SKM-1 (cell line): ENCODE data around the gene USP49.
"Not testable (repeated sequence)": the region's sequence is repeated elsewhere in the genome, so short reads cannot be mapped to it uniquely, and the experiment has no call there.

ENCODE experiments used
- DNase-seq: peaks from one replicate; lab custom pipeline; 2025; ENCODE audit not compliant: unreplicated experiment; lab: John Stamatoyannopoulos, UW

USP49 gene

DNA sequence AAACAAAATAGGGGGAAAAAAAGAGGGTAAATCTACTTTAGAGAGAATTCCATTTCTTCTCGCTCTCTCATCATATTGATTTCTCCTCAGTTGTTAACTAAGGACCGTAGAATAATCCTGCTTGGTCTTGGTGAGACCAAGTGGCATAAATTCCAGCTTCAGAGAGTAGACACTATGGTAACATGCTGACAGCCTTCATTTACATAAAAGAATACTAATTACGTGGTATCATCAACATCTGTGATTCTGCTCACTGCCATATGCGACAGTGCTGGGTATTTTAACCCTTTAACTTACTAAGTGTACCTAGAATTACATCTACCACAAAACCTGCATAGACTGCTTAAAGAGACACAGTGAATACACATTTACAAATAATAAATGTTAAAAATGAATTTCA lies 80.5 kb downstream of the USP49 start:
- no peak for DNase-seq

GRCh38 chr6:41813956-41814355 lies 81.2 kb downstream of the USP49 start:
- no peak for DNase-seq

DNA sequence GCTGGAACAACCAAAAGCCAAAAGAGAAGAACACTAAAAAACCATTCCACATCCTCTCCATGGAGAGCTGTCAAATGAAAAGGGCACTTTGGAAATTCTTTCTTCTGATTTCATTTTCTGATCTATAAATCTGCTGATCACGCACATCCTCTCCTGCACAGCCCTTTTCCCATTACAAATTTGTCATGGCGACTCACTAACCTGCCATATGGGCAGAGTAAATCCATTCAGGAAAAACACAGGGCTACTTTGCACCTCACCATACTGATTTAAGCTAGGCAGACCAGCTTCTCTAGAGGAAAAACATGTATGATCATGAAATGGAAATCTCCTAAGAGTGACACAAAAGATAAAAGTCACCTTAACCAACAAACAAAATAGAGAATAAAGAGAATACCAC lies 81.7 kb downstream of the USP49 start:
- DNase-seq = no peak

GRCh38 chr6:41811946-41812345 lies 83.2 kb downstream of the USP49 start:
- DNase-seq = not testable (repeated sequence)

DNA sequence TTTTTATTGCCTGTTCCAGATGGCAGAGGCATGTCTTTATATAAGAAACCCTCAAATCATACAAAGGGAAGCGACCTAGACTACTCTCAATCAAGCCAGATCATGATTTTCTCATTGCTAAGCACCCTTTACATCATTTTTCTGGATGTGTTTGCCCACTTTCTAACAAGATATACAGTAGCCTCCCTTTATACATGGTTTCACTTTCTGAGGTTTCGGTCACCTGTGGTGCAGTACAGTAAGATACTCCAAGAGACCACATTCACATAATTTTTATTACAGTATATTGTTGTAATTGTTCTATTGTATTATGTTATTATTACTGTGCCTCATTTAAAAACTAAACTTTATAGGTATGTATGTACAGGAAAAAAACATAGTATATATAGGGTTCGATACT lies 84.1 kb downstream of the USP49 start:
- DNase-seq = no peak

- DNase-seq = no peak
These were observed 89.1 kb downstream of the USP49 start for GRCh38 chr6:41805830-41806774.

DNA sequence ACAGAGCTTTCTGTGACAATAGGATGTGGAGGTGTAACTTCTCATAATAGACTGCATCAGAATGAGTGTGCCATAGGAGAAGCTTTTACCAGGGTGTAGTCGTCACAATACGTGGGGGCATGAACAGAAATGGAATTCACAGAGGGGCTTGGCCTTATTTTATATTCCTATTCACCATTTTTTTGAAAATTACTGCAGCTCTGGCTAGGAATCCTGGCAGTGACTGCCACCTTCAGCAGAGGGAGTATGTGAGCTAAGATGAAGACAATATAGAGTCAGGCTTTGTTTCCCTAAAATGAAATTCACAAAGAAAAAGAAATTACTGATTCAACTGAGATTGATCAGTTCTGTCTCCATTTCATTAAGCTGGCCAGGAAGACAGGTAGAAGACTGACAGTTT lies 93.8 kb downstream of the USP49 start:
- DNase-seq = no peak

- DNase-seq = no peak
These were observed 95.6 kb downstream of the USP49 start for GRCh38 chr6:41799559-41799911.

GRCh38 chr6:41798901-41799558 lies 96.1 kb downstream of the USP49 start:
- no peak for DNase-seq

- no peak for DNase-seq
These were observed 98.7 kb downstream of the USP49 start for GRCh38 chr6:41796474-41796873.

DNA sequence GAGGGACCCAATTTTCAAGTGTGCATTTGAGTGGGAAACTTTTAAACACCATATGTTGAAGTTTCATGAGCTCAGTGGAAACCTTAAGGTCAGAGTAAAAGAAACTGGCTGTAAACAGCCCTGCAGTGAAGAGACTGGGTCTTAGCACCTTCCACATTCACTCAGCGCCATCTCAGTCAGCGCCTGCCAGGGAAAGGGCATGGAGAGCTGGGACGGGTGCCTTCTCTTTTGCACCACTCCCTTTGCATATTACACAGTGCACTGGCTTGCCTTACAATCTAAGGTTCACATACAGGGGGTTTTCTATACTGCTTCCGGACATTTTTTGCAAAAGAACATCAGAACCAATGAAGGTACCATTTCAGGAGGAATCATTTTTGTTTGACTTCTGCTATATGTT lies 103.2 kb downstream of the USP49 start:
- DNase-seq = no peak

- no peak for DNase-seq
These were observed 103.9 kb downstream of the USP49 start for GRCh38 chr6:41791305-41791704.

GRCh38 chr6:41790045-41790444 lies 105.1 kb downstream of the USP49 start:
- DNase-seq = no peak

GRCh38 chr6:41789390-41789724 lies 105.8 kb downstream of the USP49 start:
- no peak for DNase-seq

GRCh38 chr6:41787219-41787917 lies 107.8 kb downstream of the USP49 start, which contains the start of gene TOMM6:
Gene TOMM6, plus strand, starts transcription at chr6:41787694. Its CDS starts 4 bp downstream, at chr6:41787698.
- DNase-seq = peak; percentile 91

DNA sequence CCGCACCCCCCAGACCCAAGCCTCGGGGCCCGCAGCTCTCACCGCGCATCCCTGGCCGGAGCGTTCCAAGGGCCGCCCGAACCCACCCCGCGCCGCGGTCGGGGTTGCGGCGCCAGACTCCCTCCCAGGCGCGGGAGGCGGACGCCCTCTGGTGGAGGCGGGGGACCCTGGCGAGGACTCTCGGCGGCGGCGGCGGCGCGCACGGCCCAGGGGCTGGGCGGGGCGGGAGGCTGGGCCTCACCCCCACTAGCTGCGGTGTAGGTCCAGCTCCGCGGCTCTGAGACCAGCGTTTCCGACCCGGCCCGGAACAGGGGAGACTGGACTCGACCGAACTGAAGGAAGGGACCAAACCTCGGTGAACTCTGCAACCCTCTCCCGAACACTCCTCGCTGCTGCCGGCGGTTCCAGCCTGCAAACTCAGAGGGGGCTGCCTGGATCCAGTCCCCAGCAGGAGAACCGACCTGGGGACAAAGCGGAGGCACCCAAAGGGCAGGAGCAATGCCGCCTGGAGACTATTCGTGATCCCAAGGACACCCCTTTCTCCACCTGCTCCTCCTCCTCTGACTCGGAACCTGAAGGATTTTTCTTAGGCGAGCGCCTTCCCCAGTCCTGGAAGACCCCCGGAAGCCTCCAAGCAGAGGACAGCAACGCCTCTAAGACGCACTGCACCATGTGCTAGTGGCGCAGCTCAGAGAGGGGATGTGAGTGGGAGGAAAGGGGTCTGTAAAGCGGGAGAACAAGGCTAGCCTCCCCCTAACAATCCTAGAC lies 108.5 kb downstream of the USP49 start:
- peak; percentile 66 for DNase-seq

DNA sequence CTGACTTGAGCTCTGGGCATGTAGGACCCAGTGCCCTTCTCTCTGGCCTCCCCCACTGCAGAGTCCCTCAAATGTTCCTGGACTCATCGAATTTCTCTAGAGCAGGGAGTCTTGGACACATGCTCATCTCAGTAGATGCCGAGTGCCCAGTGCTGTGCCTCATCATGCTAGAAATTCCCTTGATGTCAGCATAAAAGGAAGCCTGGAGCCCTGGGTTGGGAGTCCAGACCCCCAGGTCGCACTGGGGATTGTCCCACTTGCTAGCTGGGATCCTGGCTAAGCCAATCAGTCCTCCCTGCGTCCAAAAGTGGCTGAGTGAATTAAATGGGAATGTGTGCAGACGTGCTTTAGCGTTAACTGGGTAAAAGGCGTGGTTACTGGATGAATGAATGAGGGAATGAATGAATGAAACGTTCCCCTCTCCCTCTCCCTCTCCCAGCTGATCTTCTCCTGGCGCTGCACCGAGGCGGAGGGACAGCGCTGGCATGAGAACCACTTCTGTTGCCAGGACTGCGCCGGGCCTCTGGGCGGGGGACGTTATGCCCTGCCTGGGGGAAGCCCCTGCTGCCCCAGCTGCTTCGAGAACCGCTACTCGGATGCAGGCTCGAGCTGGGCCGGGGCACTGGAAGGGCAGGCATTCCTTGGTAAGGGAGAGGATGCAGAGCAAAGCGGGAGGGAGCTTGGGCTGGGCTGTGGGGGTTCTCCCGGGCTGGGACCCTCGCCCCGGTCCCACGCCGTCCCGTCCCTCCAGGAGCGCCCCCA lies 109.3 kb downstream of the USP49 start:
- no peak for DNase-seq

GRCh38 chr6:41785254-41785653 lies 109.9 kb downstream of the USP49 start:
- no peak for DNase-seq

DNA sequence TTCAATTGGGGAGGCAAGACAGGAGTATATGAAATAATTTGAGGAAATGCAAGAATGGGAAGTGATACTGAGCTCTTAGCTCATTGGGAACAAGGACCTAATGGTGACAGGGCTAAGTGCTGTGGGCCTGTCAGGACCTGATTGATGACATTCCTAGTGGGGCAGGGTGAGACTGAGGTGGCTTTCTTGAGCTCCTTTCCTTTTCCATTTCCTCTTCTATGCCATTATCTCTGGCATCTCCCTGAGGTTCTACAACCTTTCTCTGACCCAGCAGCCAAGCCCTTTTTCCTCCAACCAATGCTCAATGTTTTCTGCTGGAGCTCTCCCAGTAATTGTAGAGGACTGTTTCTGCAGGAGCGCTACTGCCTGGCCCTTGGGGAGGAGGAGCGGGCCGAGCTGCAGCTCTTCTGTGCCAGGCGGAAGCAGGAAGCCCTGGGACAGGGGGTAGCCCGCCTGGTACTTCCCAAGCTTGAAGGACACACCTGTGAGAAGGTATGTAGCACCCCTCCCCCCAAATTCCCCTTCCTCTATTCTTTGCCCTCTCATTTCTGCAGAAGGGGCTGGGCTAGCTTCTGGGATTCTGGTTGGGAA lies 110.5 kb downstream of the USP49 start:
- peak; percentile 62 for DNase-seq
